SK-N-SH (cell line): Measurements from ENCODE around the gene RBM28. TPM values are rescaled to one million over a fixed set of nuclear protein-coding genes. Genes with fewer than 3 reads are reported as not detected.

Experiments
- CTCF ChIA-PET: fragments of 300-600, 350-600 bp; formaldehyde crosslinking; extraction: SDS; loops from one replicate; lab custom pipeline; 2021; lab: Yijun Ruan, JAX
- POLR2A ChIA-PET: fragments of 350-600 bp; sonication (Branson Sonifier 250); formaldehyde crosslinking; extraction: SDS; loops from one replicate; lab custom pipeline; 2020; ENCODE audit warnings: antibody characterized with exemption, inconsistent platforms; lab: Yijun Ruan, JAX
- DNase-seq: peaks from one replicate; pipeline ENCODE4 v3.0.0; 2012
- H2AFZ ChIP-seq: fragments of 200-600 bp; sonication (generic); 2 replicates; pipeline ENCODE4 v1.8.1; 2016; ENCODE audit warnings: antibody characterized with exemption, mild to moderate bottlenecking, low read depth
- H3F3A ChIP-seq: fragments of 200-600 bp; sonication (generic); replicated peaks from 2 replicates; pipeline ENCODE3; 2016; ENCODE audit warnings: antibody characterized with exemption, mild to moderate bottlenecking; ENCODE audit not compliant: insufficient read depth
- H3K27ac ChIP-seq, 2 experiments: fragments of 200-500 bp in 1 of 2; fragments of 200-600 bp in 1 of 2; sonication (Bioruptor generic) in 1 of 2; sonication (generic), shearing (Covaris generic) in 1 of 2; 2 replicates each; pipeline versions ENCODE4 v1.5.1 to v1.6.1; 2014 to 2016; ENCODE audit warnings: low read depth in 2 of 2, inconsistent platforms in 1 of 2, low read length in 1 of 2, mild to moderate bottlenecking in 1 of 2, mixed read lengths in 1 of 2
- H3K27me3 ChIP-seq: fragments of 200-600 bp; sonication (generic), shearing (Covaris generic); 2 replicates; pipeline ENCODE4 v1.6.1; 2016; ENCODE audit warnings: mixed run types; ENCODE audit not compliant: insufficient read depth
- H3K36me3 ChIP-seq, 2 experiments: fragments of 200-500 bp in 1 of 2; fragments of 200-600 bp in 1 of 2; sonication (Bioruptor generic) in 1 of 2; sonication (generic) in 1 of 2; replicated peaks in 1 of 2; 2 replicates each; pipeline versions ENCODE3 to v1.5.1; 2014 to 2016; ENCODE audit warnings: low read length in 1 of 2, mild to moderate bottlenecking in 1 of 2; ENCODE audit not compliant: insufficient read depth in 2 of 2, control insufficient read depth in 1 of 2
- H3K4me1 ChIP-seq, 2 experiments: fragments of 200-500 bp in 1 of 2; fragments of 200-600 bp in 1 of 2; sonication (Bioruptor generic) in 1 of 2; sonication (generic), shearing (Covaris generic) in 1 of 2; 2 replicates each; pipeline versions ENCODE4 v1.5.1 to v1.6.1; 2014 to 2016; ENCODE audit warnings: low read depth in 1 of 2, low read length in 1 of 2, mixed run types in 1 of 2; ENCODE audit not compliant: insufficient read depth in 2 of 2, control insufficient read depth in 1 of 2
- H3K4me2 ChIP-seq: fragments of 200-600 bp; sonication (generic), shearing (Covaris generic); 2 replicates; pipeline ENCODE4 v1.6.1; 2017; ENCODE audit warnings: mixed run types
- H3K4me3 ChIP-seq, 2 experiments: fragments of 200-500 bp in 1 of 2; fragments of 200-600 bp in 1 of 2; sonication (Bioruptor generic) in 1 of 2; sonication (generic), shearing (Covaris generic) in 1 of 2; 2 replicates each; pipeline versions ENCODE4 v1.5.1 to v1.8.1; 2014 to 2016; ENCODE audit warnings: low read depth in 2 of 2, inconsistent platforms in 1 of 2, low read length in 1 of 2, mild to moderate bottlenecking in 1 of 2, mixed read lengths in 1 of 2, moderate library complexity in 1 of 2
- H3K79me2 ChIP-seq: fragments of 200-600 bp; sonication (generic); 2 replicates; pipeline ENCODE4 v1.8.1; 2017; ENCODE audit warnings: mild to moderate bottlenecking; ENCODE audit not compliant: insufficient read depth
- H3K9ac ChIP-seq: fragments of 200-600 bp; sonication (generic); 2 replicates; pipeline ENCODE4 v1.6.1; 2017; ENCODE audit warnings: mixed run types
- H3K9me2 ChIP-seq: fragments of 200-600 bp; sonication (generic); 2 replicates; pipeline ENCODE4 v1.6.1; 2017; ENCODE audit warnings: mixed run types
- H3K9me3 ChIP-seq: fragments of 200-600 bp; sonication (generic); 2 replicates; pipeline ENCODE4 v1.6.1; 2017; ENCODE audit warnings: mixed run types, mild to moderate bottlenecking, moderate library complexity
- H4K20me1 ChIP-seq: fragments of 200-600 bp; sonication (generic); 2 replicates; pipeline ENCODE4 v1.6.1; 2017; ENCODE audit warnings: mild to moderate bottlenecking, mixed run types; ENCODE audit not compliant: insufficient read depth
- FOXJ3 ChIP-seq: sonication (generic); formaldehyde crosslinking; IDR thresholded peaks from 2 replicates; pipeline ENCODE4 v1.5.1; 2020; ENCODE audit warnings: mild to moderate bottlenecking, missing genetic modification reagents
- FOXM1 ChIP-seq: IDR thresholded peaks from 2 replicates; pipeline ENCODE4 v1.4.0; 2012; ENCODE audit warnings: low read depth, mild to moderate bottlenecking
- JUND ChIP-seq: IDR thresholded peaks from 2 replicates; pipeline ENCODE4 v1.4.0; 2012
- MXI1 ChIP-seq: IDR thresholded peaks from 2 replicates; pipeline ENCODE4 v1.6.1; 2012; ENCODE audit warnings: mild to moderate bottlenecking, low read depth, low read length, improper control_type of control experiment
- RAD21 ChIP-seq: IDR thresholded peaks from 2 replicates; pipeline ENCODE4 v1.6.1; 2012; ENCODE audit warnings: mild to moderate bottlenecking, low read length
- RXRA ChIP-seq: IDR thresholded peaks from 2 replicates; pipeline ENCODE4 v1.4.0; 2012; ENCODE audit warnings: low read depth, mild to moderate bottlenecking, borderline replicate concordance
- SIN3A ChIP-seq: IDR thresholded peaks from 2 replicates; pipeline ENCODE4 v1.6.1; 2012; ENCODE audit warnings: low read depth, mild to moderate bottlenecking, low read length, moderate library complexity, borderline replicate concordance
- SMC3 ChIP-seq: IDR thresholded peaks from 2 replicates; pipeline ENCODE4 v1.6.1; 2012; ENCODE audit warnings: low read depth, low read length, improper control_type of control experiment
- TCF12 ChIP-seq: IDR thresholded peaks from 2 replicates; pipeline ENCODE4 v1.4.0; 2012
- WGBS: methylation state at CpG from one replicate; pipeline ENCODE4 v1.1.6; 2017; ENCODE audit warnings: low lambda C conversion rate; 5-methylcytosine and 5-hydroxymethylcytosine counted together
- polyA plus RNA-seq, 3 experiments: library from polyadenylated mRNA; depleted of rRNA; stranded (reverse); fragments of >200 nt; gene quantifications; 2 replicates each; pipeline ENCODE4 v1.2.3, GENCODE V29; 2012
- TF ChIP-seq, protein P1 (sequence below): IDR thresholded peaks from 2 replicates; pipeline ENCODE4 v1.4.0; 2012; ENCODE audit warnings: low read depth, borderline replicate concordance
- TF ChIP-seq, protein P2 (sequence below): IDR thresholded peaks from 2 replicates; pipeline ENCODE4; 2012

RBM28 gene
- polyA plus RNA-seq, 1 of the 3 experiments (the other 2 are of a cell fraction) = 29.1 TPM

GRCh38 chr7:128278366-128278765 lies 65.3 kb downstream of the RBM28 start:
- no peaks in the 10 kb centered on the region for H3F3A ChIP-seq
- H3K4me3 ChIP-seq = no peak overlapping the region
- H3K9me3 ChIP-seq = no peaks in the 10 kb centered on the region; the same call in 1 of the 2 replicates
- TF ChIP-seq, protein P1, sequence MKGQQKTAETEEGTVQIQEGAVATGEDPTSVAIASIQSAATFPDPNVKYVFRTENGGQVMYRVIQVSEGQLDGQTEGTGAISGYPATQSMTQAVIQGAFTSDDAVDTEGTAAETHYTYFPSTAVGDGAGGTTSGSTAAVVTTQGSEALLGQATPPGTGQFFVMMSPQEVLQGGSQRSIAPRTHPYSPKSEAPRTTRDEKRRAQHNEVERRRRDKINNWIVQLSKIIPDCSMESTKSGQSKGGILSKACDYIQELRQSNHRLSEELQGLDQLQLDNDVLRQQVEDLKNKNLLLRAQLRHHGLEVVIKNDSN = no peak
- TF ChIP-seq SIN3A (no peak), FOXM1 (no peak), FOXJ3 (CRISPR knock-in tag) (no peak), JUND (no peak), RXRA (no peak)
- H3K27me3 ChIP-seq = no peaks in the 10 kb centered on the region
- DNase-seq = no peak
- H2AFZ ChIP-seq = no peak overlapping the region
- POLR2A ChIA-PET = no interaction called here
- H3K27ac ChIP-seq = no peak overlapping the region
- H3K9me2 ChIP-seq = no peaks in the 10 kb centered on the region
- CTCF ChIA-PET = interaction anchor here (0.6 to 1.1 kb wide), 2 partner anchors 8 to 81 kb away, joined by 3 read pairs; no protein-coding TSS in a partner anchor
- H3K9ac ChIP-seq = no peak overlapping the region
- WGBS = 85% methylated on average over 1 of the region's 1 CpG
- no peaks in the 10 kb centered on the region for H4K20me1 ChIP-seq
- peaks cover 0 to 4% of the 10 kb centered on the region in 2 experiments for H3K36me3 ChIP-seq
- H3K79me2 ChIP-seq = no peaks in the 10 kb centered on the region
- H3K4me1 ChIP-seq = no peaks in the 10 kb centered on the region
- H3K4me2 ChIP-seq = no peak overlapping the region

DNA sequence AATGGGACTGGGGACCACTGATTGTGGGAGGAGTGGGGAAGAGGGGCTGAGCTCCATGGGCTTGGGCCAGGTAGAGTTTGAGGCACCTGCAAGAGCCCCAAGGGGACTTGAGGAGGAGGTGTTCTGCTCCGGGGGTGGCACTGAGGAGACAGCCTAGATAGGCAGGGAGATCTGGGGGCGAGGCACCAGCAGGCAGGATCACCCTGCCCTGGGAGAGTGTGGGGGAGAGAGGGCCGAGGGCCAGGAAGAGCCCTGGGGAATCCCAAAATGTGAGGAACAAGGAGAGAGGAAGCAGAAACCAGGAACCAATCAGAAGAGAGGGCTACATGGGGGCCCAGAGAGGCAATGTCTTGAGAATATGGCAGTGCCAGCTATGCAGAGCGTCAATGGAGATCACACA lies 68.0 kb downstream of the RBM28 start:
- POLR2A ChIA-PET = no interaction called here
- H3K79me2 ChIP-seq = no peaks in the 10 kb centered on the region
- no peak for DNase-seq
- TF ChIP-seq, protein P2, sequence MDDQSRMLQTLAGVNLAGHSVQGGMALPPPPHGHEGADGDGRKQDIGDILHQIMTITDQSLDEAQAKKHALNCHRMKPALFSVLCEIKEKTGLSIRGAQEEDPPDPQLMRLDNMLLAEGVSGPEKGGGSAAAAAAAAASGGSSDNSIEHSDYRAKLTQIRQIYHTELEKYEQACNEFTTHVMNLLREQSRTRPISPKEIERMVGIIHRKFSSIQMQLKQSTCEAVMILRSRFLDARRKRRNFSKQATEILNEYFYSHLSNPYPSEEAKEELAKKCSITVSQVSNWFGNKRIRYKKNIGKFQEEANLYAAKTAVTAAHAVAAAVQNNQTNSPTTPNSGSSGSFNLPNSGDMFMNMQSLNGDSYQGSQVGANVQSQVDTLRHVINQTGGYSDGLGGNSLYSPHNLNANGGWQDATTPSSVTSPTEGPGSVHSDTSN = no peak
- TF ChIP-seq MXI1 (no peak), TCF12 (no peak), FOXJ3 (CRISPR knock-in tag) (no peak), FOXM1 (no peak), SMC3 (no peak), RAD21 (no peak)
- no peak overlapping the region for H3K9ac ChIP-seq
- no peaks in the 10 kb centered on the region for H4K20me1 ChIP-seq
- no peak overlapping the region for H3K4me2 ChIP-seq
- no peaks in the 10 kb centered on the region for H3K4me1 ChIP-seq
- H3K9me3 ChIP-seq = no peaks in the 10 kb centered on the region; the same call in 1 of the 2 replicates
- H2AFZ ChIP-seq = no peak overlapping the region
- no peak overlapping the region for H3K4me3 ChIP-seq
- CTCF ChIA-PET = interaction anchor here (0.5 to 1.8 kb wide), 4 partner anchors 46 to 824 kb away, joined by 3 to 6 read pairs (median 4); no protein-coding TSS in a partner anchor
- H3K36me3 ChIP-seq = no peaks in the 10 kb centered on the region
- no peak overlapping the region for H3K27ac ChIP-seq
- WGBS = 63% methylated on average over 4 of the region's 4 CpGs
- no peaks in the 10 kb centered on the region for H3K9me2 ChIP-seq
- no peaks in the 10 kb centered on the region for H3F3A ChIP-seq
- no peaks in the 10 kb centered on the region for H3K27me3 ChIP-seq
